ENCODE measurements around the gene TNFAIP8L2.
"Not testable (repeated sequence)": the region's sequence is repeated elsewhere in the genome, so short reads cannot be mapped to it uniquely, and the experiment has no call there.

Gene TNFAIP8L2

GRCh38 chr1:151146412-151147131 lies 9.9 kb upstream of the TNFAIP8L2 start, which contains the start of gene SEMA6C:
TSS of gene SEMA6C (minus strand) at chr1:151146631. CDS start at chr1:151142621, 4,010 bp downstream.
- DNase-seq, result peak; percentile 82

DNA sequence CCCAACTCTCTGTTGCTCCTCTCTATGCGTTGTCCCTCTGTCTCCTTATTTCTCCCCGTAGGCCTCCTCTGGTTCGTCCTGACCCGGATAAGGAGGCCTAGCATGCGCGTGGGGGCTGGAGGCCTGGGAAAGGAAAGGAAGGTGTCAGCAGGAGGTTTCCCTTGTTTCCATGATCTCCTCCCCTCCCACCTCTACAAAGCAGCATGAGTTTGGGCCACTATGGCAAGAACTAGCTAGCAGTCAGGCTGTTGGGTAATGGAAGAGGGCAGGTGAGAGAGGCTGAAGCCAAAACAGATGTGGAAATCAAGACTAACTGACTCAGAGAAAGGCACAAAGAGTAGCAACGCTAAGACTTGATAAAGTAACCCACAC lies 9.3 kb upstream of the TNFAIP8L2 start:
- no peak for DNase-seq

DNA sequence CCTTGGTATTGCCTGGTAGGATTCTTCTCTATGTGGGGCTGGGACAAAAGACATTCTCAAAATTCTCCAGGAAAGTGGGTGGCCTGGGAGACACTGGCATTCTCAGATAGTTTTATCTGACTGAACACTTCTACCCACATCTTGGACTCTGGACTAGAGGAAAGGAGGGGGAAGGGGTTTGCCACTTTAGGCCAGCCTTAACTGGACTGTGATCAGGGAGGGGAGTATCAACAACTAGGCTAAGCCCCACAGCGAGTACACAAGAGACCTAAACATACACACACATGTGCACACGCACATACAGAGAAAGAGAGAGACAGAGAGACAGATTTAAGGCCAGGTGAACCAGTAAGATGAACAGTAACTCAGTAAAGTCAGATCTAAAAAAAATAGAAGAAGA lies 8.8 kb upstream of the TNFAIP8L2 start:
- no peak for DNase-seq

DNA sequence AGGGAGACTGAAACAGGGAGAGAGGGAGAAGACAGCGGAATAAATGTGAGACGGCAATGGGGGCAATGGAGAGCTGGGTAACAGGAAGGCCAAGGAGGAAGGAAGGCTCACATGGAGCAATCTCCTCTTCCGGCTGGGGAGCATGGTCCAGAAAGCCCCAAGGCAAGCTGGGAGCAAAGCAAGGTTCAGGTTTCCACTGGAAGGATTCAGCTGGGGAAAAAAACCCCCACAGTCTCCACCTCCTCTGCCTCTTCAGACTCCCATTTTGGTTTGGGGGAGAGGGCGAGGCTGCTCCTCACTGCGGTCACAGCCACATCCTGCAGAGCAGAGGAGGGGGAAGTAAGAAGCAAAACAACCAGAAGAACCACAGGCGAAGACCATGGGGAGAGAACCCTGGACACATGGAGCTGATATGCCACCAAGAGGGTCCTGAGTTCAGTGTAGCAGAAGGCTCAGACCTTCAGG lies 650 bp downstream of the TNFAIP8L2 start:
- DNase-seq, result peak; percentile 43

GRCh38 chr1:151158326-151158725 lies 1.9 kb downstream of the TNFAIP8L2 start:
- peak; percentile 26 for DNase-seq

- no peak for DNase-seq
These were observed 2.4 kb downstream of the TNFAIP8L2 start for GRCh38 chr1:151158751-151159251.

GRCh38 chr1:151159373-151159772 lies 2.9 kb downstream of the TNFAIP8L2 start:
- DNase-seq, result no peak

DNA sequence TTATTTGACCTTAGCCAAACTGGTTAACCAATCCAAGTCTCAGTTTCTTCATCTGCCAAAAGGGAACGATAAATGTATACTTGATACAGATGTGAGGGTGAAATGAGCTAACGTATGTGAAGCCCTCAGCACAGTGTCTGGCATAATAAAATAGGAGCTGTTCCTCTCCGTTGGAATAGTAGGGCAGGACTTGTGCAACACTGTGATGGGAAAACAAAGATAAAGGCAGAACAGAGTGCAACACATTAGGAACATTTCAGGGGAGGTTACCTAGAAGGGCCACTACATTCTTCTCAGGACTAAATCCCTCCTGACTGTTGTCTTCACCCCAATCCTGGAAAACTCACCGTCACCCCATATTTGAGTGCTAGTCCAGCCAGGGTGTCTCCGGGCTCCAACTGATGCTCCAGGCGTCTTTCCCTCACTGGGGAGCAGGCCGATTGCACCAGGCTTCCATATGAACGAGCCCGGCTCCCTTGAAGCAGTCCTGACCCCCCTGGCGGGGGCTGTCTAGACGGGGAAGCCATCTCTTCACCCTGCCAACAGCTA lies 8.4 kb downstream of the TNFAIP8L2 start:
- no peak for DNase-seq

- no peak for DNase-seq
These were observed 8.9 kb downstream of the TNFAIP8L2 start for GRCh38 chr1:151165281-151165737.

DNA sequence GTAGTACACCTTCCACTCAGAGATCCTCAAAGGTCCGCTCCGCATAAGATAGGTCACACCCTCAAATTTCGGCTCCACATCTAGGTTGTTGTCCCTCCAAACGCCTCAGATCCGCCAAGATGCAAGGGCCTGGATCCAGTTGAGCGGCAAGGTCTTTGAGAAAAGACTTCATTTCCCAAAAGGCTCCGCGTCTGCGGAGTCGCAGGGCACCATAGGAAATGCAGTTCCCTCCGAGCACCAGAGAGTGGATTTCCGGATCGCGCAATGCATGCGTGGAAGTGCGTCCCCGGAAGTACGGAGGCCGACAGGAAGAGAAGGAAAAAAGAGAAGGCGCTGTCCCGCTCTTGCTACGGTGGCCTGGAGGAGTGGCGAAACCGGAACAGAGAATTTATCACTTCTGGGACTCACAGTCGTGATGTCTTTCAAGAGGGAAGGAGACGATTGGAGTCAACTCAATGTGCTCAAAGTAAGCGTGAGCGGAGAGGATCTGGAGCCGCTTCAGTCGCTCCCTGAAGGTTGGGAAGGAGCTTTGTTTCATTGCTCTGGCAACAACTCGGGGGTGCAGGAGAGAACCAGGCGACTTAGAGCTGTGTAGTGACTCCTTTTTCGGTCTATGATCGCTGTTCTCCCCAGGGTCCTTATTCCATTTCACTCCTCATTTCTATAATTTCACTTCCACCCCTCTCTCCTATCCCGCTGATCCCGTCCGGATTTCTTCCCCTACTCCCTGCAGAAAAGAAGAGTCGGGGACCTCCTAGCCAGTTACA lies 9.5 kb downstream of the TNFAIP8L2 start, which contains the start of the genes LYSMD1 and SCNM1:
TSS of gene LYSMD1 (minus strand) at position 165 of the 767 bp plus-strand sequence. CDS start 644 bp downstream, outside the sequence.
TSS of gene SCNM1 (plus strand) at position 407 of the 767 bp plus-strand sequence. CDS start at position 416, 9 bp downstream.
- peak; percentile 93 for DNase-seq

DNA sequence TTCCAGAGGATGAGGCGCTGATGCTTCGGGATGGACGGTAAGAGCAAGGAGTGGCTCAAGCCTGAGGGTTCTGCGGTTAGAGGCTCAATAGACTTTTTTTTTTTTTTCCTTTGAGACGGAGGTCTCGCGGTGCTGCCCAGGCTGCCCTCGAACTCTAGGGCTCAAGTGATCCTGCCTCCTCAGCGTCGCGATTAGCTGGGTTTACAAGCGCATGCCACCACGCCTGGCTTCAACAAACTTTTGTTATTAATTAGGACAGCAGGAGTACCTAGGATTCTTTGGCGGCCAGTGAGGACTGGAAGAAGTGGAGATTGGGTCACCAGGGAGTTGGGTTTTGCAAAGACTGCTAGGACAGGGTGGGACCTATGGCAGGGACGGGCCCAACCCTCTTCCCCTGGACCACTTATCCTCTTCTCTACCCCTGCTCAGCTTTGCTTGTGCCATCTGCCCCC lies 10.1 kb downstream of the TNFAIP8L2 start:
- DNase-seq, result no peak

- no peak for DNase-seq
These were observed 10.7 kb downstream of the TNFAIP8L2 start for GRCh38 chr1:151167116-151167515.

DNA sequence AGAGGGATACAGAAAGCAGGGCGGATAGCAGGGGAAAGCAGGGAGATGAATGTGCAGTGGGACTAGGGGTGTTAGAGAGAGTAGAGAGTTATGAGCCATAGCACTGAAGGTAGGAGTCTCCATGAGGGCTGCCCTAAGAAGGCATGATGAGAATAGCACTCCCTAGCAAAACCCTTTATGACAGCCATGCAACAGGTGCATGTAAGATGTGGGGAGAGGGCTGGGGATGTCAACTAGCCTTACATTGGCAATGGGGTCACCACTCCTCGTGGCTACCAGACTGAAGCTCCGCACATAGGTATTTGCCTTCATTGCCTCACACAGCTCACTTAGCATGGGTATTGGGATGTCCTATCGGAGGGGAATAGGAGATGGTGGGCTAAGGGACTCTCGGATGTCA lies 14.7 kb downstream of the TNFAIP8L2 start:
- no peak for DNase-seq

- DNase-seq, result no peak
These were observed 18.7 kb downstream of the TNFAIP8L2 start for GRCh38 chr1:151175041-151175741.

DNA sequence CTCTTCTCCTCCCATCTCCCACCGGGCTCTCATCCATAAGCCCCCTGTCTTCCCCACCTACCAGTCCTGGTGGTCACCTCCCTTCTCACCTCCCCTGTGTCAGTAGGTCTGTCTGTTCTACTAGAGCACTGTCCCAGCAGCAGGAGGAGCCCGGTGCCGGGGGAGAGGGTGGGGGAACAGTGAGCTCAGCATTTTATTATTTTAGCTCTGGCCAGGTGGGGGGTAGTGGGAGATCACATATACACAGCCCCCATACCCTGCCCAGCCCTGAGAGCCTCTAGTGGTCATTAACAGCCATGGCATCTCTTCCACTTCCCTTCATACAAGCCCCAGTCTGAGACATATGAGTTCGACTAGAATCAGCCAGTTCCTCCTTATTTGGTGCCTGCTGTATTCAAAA lies 19.4 kb downstream of the TNFAIP8L2 start, which contains the start of gene TMOD4:
TSS of gene TMOD4 (minus strand) at position 119 of the 400 bp plus-strand sequence. CDS start 1,106 bp downstream, outside the sequence.
- no peak for DNase-seq

DNA sequence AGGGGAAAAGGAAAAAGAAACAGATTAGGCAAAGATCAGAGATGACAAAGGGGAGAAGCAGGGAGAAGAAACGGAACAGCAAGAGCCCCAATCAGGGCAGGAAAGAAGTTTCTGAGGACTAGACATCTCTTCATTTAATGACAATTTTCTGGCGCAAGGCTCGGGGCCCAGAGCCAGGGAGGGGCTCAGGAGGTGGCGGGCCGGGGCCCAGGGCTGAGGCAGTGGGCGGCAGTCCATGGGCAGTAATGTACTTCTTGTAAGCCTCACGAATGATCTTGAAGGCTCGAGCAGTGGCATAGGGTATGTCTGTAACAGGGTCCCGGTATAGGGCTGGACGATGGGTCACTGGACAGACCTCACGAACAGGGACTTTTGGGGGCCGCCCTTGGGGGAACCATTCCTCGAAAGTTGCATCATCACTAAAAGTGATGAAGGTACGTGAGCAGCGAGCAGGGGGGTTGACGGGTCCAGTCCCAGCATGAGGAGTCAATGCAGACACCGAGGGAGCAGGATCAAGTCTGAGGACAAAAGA lies 20.1 kb downstream of the TNFAIP8L2 start:
- DNase-seq, result no peak

DNA sequence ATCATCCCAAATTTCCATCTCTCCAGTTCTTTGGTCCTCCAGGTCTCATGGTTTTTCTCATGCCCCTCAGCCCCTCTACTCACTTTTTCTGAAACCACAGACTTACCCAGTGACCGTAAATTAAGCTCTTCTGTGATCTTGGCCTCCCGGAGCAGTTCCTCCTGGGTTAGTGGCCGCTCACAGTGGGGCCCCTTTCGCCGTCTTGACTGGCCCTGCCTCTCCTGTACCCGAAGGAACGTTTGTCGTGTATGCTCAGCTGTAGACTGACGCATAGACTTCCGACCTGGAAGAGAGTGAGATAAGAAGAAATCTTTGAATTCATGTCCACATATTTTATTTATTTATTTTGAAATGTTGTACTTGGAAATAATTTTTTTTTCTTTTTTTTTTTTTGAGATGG lies 27.8 kb downstream of the TNFAIP8L2 start:
- DNase-seq, result no peak

- DNase-seq, result no peak
These were observed 30.8 kb downstream of the TNFAIP8L2 start for GRCh38 chr1:151187205-151187604.

DNA sequence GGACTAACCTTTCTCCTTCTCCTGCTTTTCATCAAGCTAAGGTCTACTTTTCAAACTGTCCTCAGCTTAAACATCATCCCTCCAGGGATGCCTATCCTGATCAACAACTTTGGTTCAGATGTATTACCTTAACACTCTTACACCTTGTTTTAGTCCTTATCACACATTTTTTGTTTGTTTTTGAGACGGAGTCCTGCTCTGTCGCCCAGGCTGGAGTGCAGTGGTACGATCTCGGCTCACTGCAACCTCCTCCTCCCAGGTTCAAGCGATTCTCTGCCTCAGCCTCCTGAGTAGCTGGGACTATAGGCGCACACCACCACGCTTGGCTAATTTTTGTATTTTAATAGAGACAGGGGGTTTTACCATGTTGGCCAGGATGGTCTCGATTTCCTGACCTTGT lies 32.2 kb downstream of the TNFAIP8L2 start:
- DNase-seq, result not testable (repeated sequence)

GRCh38 chr1:151189637-151190445 lies 33.4 kb downstream of the TNFAIP8L2 start, which contains the start of gene VPS72:
TSS of gene VPS72 (minus strand) at chr1:151190197. CDS start at chr1:151190121, 76 bp downstream.
- DNase-seq, result peak; percentile 80

GRCh38 chr1:151192047-151192446 lies 35.6 kb downstream of the TNFAIP8L2 start:
- no peak for DNase-seq
